GM20000 (cell line): ENCODE measurements around the gene PLCB4.

ENCODE experiments used
- DNase-seq: peaks from one replicate; pipeline ENCODE4 v3.0.0; 2012; ENCODE audit warnings: low spot score
- CTCF ChIP-seq: IDR thresholded peaks from 2 replicates; pipeline ENCODE4 v1.5.1; 2012; ENCODE audit warnings: mild to moderate bottlenecking, control low read depth; ENCODE audit errors: extremely low read depth, missing control alignments

The PLCB4 gene

GRCh38 chr20:9025643-9026042 is 43.2 kb upstream of the PLCB4 start:
- no peak for TF ChIP-seq CTCF
- no peak for DNase-seq

GRCh38 chr20:9027626-9028025 is 41.3 kb upstream of the PLCB4 start:
- no peak for TF ChIP-seq CTCF
- no peak for DNase-seq

- DNase-seq = no peak
Observed at GRCh38 chr20:9028419-9028818, 40.5 kb upstream of the PLCB4 start.

GRCh38 chr20:9031991-9032390 is 36.9 kb upstream of the PLCB4 start:
- no peak for TF ChIP-seq CTCF
- no peak for DNase-seq

More at GRCh38 chr20:9028419-9028818, 40.5 kb upstream of the PLCB4 start:
- no peak for TF ChIP-seq CTCF

- TF ChIP-seq CTCF = no peak
- DNase-seq = no peak
Observed at GRCh38 chr20:9032758-9033157, 36.1 kb upstream of the PLCB4 start.

GRCh38 chr20:9035126-9035525 is 33.8 kb upstream of the PLCB4 start:
- DNase-seq = no peak
- no peak for TF ChIP-seq CTCF

GRCh38 chr20:9036593-9036992 is 32.3 kb upstream of the PLCB4 start:
- DNase-seq = no peak
- TF ChIP-seq CTCF = no peak
